GM12878 (cell line): Measurements from ENCODE around the gene SCNN1B. TPM values are rescaled to one million over a fixed set of nuclear protein-coding genes. Genes with fewer than 3 reads are reported as not detected.

Source experiments
- ATAC-seq: fragments of 200-7000 bp; cut with Tn5 transposase; 3 replicates; pipeline ENCODE4 v1.9.1; 2020; ENCODE audit warnings: mild to moderate bottlenecking, moderate library complexity
- BruUV-seq: library from RNA; stranded (reverse); fragments of 400-500 nt; replicated peaks from 2 replicates; lab custom pipeline; 2021; lab: Mats Ljungman, UMichigan
- CTCF ChIA-PET: fragments of 300-600 bp; sonication (Branson Sonifier 250); formaldehyde crosslinking; extraction: SDS; loops from one replicate; lab custom pipeline; 2021; ENCODE audit warnings: inconsistent platforms; lab: Yijun Ruan, JAX
- POLR2A ChIA-PET: fragments of 350-600 bp; formaldehyde crosslinking; extraction: SDS; loops from one replicate; lab custom pipeline; 2021; ENCODE audit warnings: inconsistent platforms; lab: Charles Lee
- RAD21 ChIA-PET: fragments of 300-600 bp; sonication (Branson Sonifier 250); formaldehyde crosslinking; loops from one replicate; lab custom pipeline; 2023; ENCODE audit warnings: antibody characterized with exemption; ENCODE audit not compliant: unreplicated experiment; lab: Charles Lee
- SMC1A ChIA-PET: fragments of 300-600 bp; sonication (Branson Sonifier 250); formaldehyde crosslinking; loops from one replicate; lab custom pipeline; 2023; ENCODE audit not compliant: unreplicated experiment, uncharacterized antibody; lab: Charles Lee
- DNase-seq: peaks from one replicate; pipeline ENCODE4 v3.0.0-alpha.2; 2011; ENCODE audit warnings: low read depth, low spot score
- FAIRE-seq: peaks from 3 replicates; lab custom pipeline; 2011; peaks lifted over from hg19 to GRCh38; lab: Jason Lieb, UNC
- H2AFZ ChIP-seq: 2 replicates; pipeline ENCODE4 v1.6.0; 2011; ENCODE audit warnings: low read depth, low read length, control low read depth; ENCODE audit not compliant: control insufficient read depth
- H3K27ac ChIP-seq: 2 replicates; pipeline ENCODE4 v1.5.1; 2011; ENCODE audit warnings: control low read depth; ENCODE audit not compliant: control insufficient read depth, insufficient read depth
- H3K27me3 ChIP-seq, 2 experiments: replicated peaks in 1 of 2; 2 replicates each; pipeline versions ENCODE4 v1.6.0 to v1.6.1; 2011; ENCODE audit warnings: low read length in 1 of 2; ENCODE audit not compliant: control insufficient read depth in 2 of 2, insufficient read depth in 2 of 2
- H3K36me3 ChIP-seq, 2 experiments: 2 replicates each; pipeline ENCODE4 v1.5.1; 2011; ENCODE audit warnings: low read length in 1 of 2; ENCODE audit not compliant: control insufficient read depth in 2 of 2, insufficient read depth in 2 of 2
- H3K4me1 ChIP-seq: 2 replicates; pipeline ENCODE4 v1.6.1; 2011; ENCODE audit warnings: mild to moderate bottlenecking, low read length, moderate library complexity, mixed read lengths; ENCODE audit not compliant: control insufficient read depth, insufficient read depth
- H3K4me2 ChIP-seq: 2 replicates; pipeline ENCODE4 v1.6.0; 2011; ENCODE audit warnings: control low read depth; ENCODE audit not compliant: control insufficient read depth, insufficient read depth
- H3K4me3 ChIP-seq: fragments of 200-600 bp; sonication (generic); 2 replicates; pipeline ENCODE4 v1.5.1; 2016
- H3K79me2 ChIP-seq: 2 replicates; pipeline ENCODE4 v1.6.0; 2011; ENCODE audit warnings: low read length; ENCODE audit not compliant: control insufficient read depth, insufficient read depth
- H3K9ac ChIP-seq: 2 replicates; pipeline ENCODE4 v1.8.0; 2011; ENCODE audit warnings: low read length, control low read depth, mixed read lengths; ENCODE audit not compliant: control insufficient read depth, insufficient read depth
- H3K9me3 ChIP-seq: replicated peaks from 3 replicates; pipeline ENCODE4 v1.5.1; 2011; ENCODE audit warnings: mild to moderate bottlenecking, low read length; ENCODE audit not compliant: control insufficient read depth, insufficient read depth
- H4K20me1 ChIP-seq: 2 replicates; pipeline ENCODE4 v1.6.0; 2011; ENCODE audit not compliant: control insufficient read depth, insufficient read depth
- BACH1 ChIP-seq: fragments of 450-650 bp; IDR thresholded peaks from 2 replicates; pipeline ENCODE4 v1.6.1; 2017; ENCODE audit warnings: mild to moderate bottlenecking, borderline replicate concordance
- BCL3 ChIP-seq: IDR thresholded peaks from 2 replicates; pipeline ENCODE4 v1.6.1; 2011; ENCODE audit warnings: borderline replicate concordance, low read depth, mild to moderate bottlenecking, moderate library complexity, low read length; ENCODE audit not compliant: insufficient read depth, poor library complexity, severe bottlenecking
- CBX3 ChIP-seq: fragments of 200-600 bp; sonication (generic); IDR thresholded peaks from 2 replicates; pipeline ENCODE4 v1.6.1; 2016; ENCODE audit warnings: low read depth, borderline replicate concordance
- CHD2 ChIP-seq: IDR thresholded peaks from 2 replicates; pipeline ENCODE4 v1.6.1; 2011; ENCODE audit warnings: low read depth, low read length, improper control_type of control experiment, borderline replicate concordance
- CHD4 ChIP-seq: fragments of 200-600 bp; sonication (generic); IDR thresholded peaks from 2 replicates; pipeline ENCODE4 v1.6.1; 2016; ENCODE audit warnings: mild to moderate bottlenecking
- E2F8 ChIP-seq: fragments of 450-650 bp; IDR thresholded peaks from 2 replicates; pipeline ENCODE4 v1.6.1; 2018; ENCODE audit warnings: mild to moderate bottlenecking, low read depth, moderate library complexity; ENCODE audit not compliant: partially characterized antibody
- EZH2 ChIP-seq: IDR thresholded peaks from 2 replicates; pipeline ENCODE4 v1.6.1; 2012; ENCODE audit warnings: low read depth, mild to moderate bottlenecking, control low read depth, inconsistent platforms, low read length, borderline replicate concordance; ENCODE audit not compliant: control insufficient read depth
- IRF5 ChIP-seq: fragments of 450-650 bp; IDR thresholded peaks from 2 replicates; pipeline ENCODE4 v1.6.1; 2017; ENCODE audit warnings: borderline replicate concordance
- JUNB ChIP-seq: IDR thresholded peaks from 2 replicates; pipeline ENCODE4 v1.6.1; 2016; ENCODE audit warnings: antibody characterized with exemption, mild to moderate bottlenecking
- JUND ChIP-seq: IDR thresholded peaks from 2 replicates; pipeline ENCODE4 v1.6.1; 2012; ENCODE audit warnings: low read depth, mild to moderate bottlenecking, low read length, improper control_type of control experiment, moderate library complexity
- NRF1 ChIP-seq: conservative IDR thresholded peaks from 2 replicates; pipeline ENCODE4 v1.6.1; 2011; ENCODE audit warnings: mild to moderate bottlenecking, low read depth, low read length, improper control_type of control experiment
- PBX3 ChIP-seq: IDR thresholded peaks from 2 replicates; pipeline ENCODE4 v1.6.1; 2011; ENCODE audit warnings: mild to moderate bottlenecking, low read depth, low read length, moderate library complexity; ENCODE audit not compliant: insufficient replicate concordance
- RAD21 ChIP-seq: IDR thresholded peaks from 2 replicates; pipeline ENCODE4 v1.6.1; 2011; ENCODE audit warnings: mild to moderate bottlenecking, low read depth, low read length, moderate library complexity; ENCODE audit not compliant: insufficient read depth
- RBBP5 ChIP-seq: fragments of 200-600 bp; sonication (generic); conservative IDR thresholded peaks from 2 replicates; pipeline ENCODE4 v1.6.1; 2016
- SREBF1 ChIP-seq: IDR thresholded peaks from 2 replicates; pipeline ENCODE4 v1.6.1; 2012; ENCODE audit warnings: mild to moderate bottlenecking, low read length
- TAF1 ChIP-seq: IDR thresholded peaks from 2 replicates; pipeline ENCODE4 v1.6.1; 2011; ENCODE audit warnings: mild to moderate bottlenecking, low read depth, low read length, borderline replicate concordance
- ZBED1 ChIP-seq: IDR thresholded peaks from 2 replicates; pipeline ENCODE4 v1.6.1; 2016; ENCODE audit warnings: borderline replicate concordance
- WGBS: methylation state at CpG from one replicate; pipeline ENCODE4 v1.1.6; 2016; ENCODE audit warnings: low lambda C conversion rate; ENCODE audit not compliant: insufficient replicate concordance, insufficient coverage; ENCODE audit errors: missing lambda C conversion rate; 5-methylcytosine and 5-hydroxymethylcytosine counted together
- in situ Hi-C: fragments of 300-500 bp; cut with MboI; formaldehyde crosslinking; loops from 9 replicates; pipeline ENCODE4 v1.14.3; 2018; ENCODE audit warnings: mixed read lengths
- intact Hi-C: fragments of 100-400 bp; cut with micrococcal nuclease; formaldehyde crosslinking; loops from one replicate; pipeline ENCODE4 v1.14.2; 2022; ENCODE audit not compliant: unreplicated experiment
- polyA plus RNA-seq, 11 experiments: library from polyadenylated mRNA; depleted of rRNA in 4 of 11; unstranded in 6 of 11; stranded (reverse) in 5 of 11; fragments of >200 nt; fragmentation: Nextera tagmentation in 4 of 11; fragmentation: Illumina TruSeq in 1 of 11; extraction: Ambion mirVana in 4 of 11; extraction: Trizol in 1 of 11; gene quantifications; 1 replicate in 1 of 11; 2 replicates in 10 of 11; pipeline versions ENCODE4 v1.2.1 to v1.2.3, GENCODE V29; 2011 to 2016; ENCODE audit warnings: inconsistent platforms in 2 of 11, missing spikeins in 2 of 11, low read depth in 1 of 11
- total RNA-seq, 4 experiments: library from RNA; depleted of rRNA in 3 of 4; stranded (reverse); fragments of >200 nt in 3 of 4; fragmentation: Illumina TruSeq in 1 of 4; extraction: Trizol in 1 of 4; gene quantifications; 2 replicates each; pipeline versions ENCODE4 v1.2.1 to v1.2.3, GENCODE V29; 2013 to 2021

The SCNN1B gene
- total and polyA plus RNA-seq, 10 of the 15 experiments (the other 5 are each of a cell fraction or from before 2014, with no cell fraction given) = 0.28 to 1.5 (median 0.64) TPM

- TF ChIP-seq PBX3 (no peak), TAF1 (no peak), ZBED1 (no peak)
- TF ChIP-seq, all 136 proteins: peak for 0
Observed at GRCh38 chr16:23382279-23382678, 80.2 kb downstream of the SCNN1B start (continued).

GRCh38 chr16:23383881-23384280, 81.8 kb downstream of the SCNN1B start:
- H3K4me3 ChIP-seq = no peak overlapping the region
- H3K36me3 ChIP-seq = peaks cover 0 to 3% of the 10 kb centered on the region in 2 experiments; a peak in 1 of 4 replicates
- no peak overlapping the region for H3K27ac ChIP-seq
- H3K4me2 ChIP-seq = no peak overlapping the region
- ATAC-seq = no peak
- H3K9me3 ChIP-seq = no peaks in the 10 kb centered on the region
- intact Hi-C loops (no loop called here), in situ Hi-C loops (no loop called here)
- H3K9ac ChIP-seq = no peak overlapping the region
- ChIA-PET RAD21 (no interaction called here), CTCF (interaction anchor here (0.6 to 2.5 kb wide), 2 partner anchors 51 to 672 kb away, joined by 3 to 13 read pairs; no protein-coding TSS in a partner anchor), POLR2A (no interaction called here), SMC1A (no interaction called here)
- H4K20me1 ChIP-seq = no peaks in the 10 kb centered on the region
- FAIRE-seq = no peak
- no peaks in the 10 kb centered on the region for H3K79me2 ChIP-seq
- no TSS peak for BruUV-seq
- H2AFZ ChIP-seq = no peak overlapping the region
- whole genome bisulfite sequencing = 82% methylated on average over 3 of the region's 3 CpGs
- H3K4me1 ChIP-seq = no peaks in the 10 kb centered on the region
- no peaks in the 10 kb centered on the region; a peak in 1 of 4 replicates for H3K27me3 ChIP-seq
- no peak for DNase-seq
- TF ChIP-seq JUND = no peak
- no peak for TF ChIP-seq JUNB
- no peak for TF ChIP-seq CHD2
- TF ChIP-seq BCL3 = no peak
- TF ChIP-seq NRF1 = no peak
- TF ChIP-seq E2F8 = no peak
- no peak for TF ChIP-seq RAD21
- no peak for TF ChIP-seq EZH2
- no peak for TF ChIP-seq RBBP5
- TF ChIP-seq CBX3 = no peak
- no peak for TF ChIP-seq SREBF1
- TF ChIP-seq BACH1 = no peak
- TF ChIP-seq CHD4 = no peak
- TF ChIP-seq IRF5 = no peak
